HG02763 (cell line): ENCODE measurements around the gene PAX2.
"Not testable (repeated sequence)": the region's sequence is repeated elsewhere in the genome, so short reads cannot be mapped to it uniquely, and the experiment has no call there.

ENCODE experiments used
- ATAC-seq: cut with Tn5 transposase; IDR thresholded peaks from one replicate; pipeline ENCODE4 v1.9.1; 2021; ENCODE audit warnings: mild to moderate bottlenecking, moderate library complexity; ENCODE audit not compliant: unreplicated experiment

PAX2 gene

DNA sequence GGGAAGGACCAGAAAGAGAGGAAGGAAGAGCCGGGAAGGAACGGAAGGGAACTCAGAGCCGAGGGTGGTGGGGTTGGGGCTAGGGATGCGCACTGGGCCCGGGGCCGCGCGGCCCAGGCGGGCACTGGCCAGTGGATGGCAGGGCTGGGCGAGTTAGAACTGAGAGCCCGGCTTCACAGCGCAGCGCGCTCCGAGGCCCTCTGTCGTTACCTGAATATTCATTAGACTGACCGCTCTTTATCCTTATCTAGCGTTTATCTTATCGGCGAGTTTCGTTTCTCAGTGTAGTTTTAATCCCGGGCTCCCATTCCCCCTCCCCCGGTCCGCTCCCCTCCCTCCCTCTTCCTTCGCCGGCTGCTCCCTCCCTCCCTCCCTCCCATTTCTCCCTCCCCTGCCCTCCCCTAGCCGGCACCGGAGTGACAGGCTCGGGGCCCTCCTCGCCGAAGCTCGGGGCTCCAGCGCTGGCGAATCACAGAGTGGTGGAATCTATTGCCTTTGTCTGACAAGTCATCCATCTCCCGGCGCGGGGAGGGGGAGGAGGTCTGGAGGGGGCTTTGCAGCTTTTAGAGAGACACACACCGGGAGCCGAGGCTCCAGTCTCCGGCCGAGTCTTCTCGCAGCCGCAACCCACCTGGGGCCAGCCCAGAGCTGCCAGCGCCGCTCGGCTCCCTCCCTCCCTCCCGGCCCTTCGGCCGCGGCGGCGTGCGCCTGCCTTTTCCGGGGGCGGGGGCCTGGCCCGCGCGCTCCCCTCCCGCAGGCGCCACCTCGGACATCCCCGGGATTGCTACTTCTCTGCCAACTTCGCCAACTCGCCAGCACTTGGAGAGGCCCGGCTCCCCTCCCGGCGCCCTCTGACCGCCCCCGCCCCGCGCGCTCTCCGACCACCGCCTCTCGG, at the start of gene PAX2:
PAX2 (plus strand) TSS at position 596 of the 895 bp plus-strand sequence. CDS start 679 bp downstream, outside the sequence.
- ATAC-seq = no peak

DNA sequence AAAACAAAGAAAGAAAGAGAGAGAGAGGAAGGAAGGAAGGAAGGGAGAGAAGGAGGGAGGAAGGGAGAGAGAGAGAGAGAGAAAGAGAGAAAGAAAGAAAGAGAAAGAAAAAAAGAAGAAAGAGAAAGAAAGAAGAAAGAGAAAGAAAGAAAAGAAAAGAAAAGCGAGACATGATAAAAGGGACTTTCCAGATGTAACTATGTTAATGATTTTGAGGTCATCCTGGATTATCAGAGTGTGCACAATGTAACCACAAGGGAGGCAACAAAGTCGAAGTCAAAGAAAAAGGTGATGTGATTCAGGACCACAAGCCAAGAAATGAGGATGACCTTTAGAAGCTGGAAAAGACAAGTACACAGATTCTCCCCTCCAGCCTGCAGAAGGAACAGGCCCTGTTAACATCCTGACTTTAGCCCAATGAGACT, 48.9 kb upstream of the PAX2 start:
- ATAC-seq = no peak

DNA sequence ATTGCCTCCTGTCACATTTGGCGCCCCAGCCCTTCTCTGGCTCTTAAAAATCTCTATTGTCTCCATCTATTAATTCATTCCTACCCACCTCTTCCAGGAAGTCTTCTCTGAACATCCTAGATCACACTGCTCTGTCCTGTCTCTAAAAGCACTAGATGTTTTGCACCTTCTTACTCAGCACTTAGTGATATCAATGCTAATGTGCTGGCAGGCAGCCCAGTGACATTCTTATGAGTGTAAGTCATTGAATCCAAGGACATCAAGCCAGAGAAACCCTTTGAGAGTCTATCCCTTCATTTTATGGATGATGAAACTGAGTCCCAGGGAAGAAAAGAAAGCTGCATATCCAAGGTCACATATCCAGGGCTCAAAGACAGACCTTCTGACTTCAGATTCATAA, 48.3 kb upstream of the PAX2 start:
- no peak for ATAC-seq

DNA sequence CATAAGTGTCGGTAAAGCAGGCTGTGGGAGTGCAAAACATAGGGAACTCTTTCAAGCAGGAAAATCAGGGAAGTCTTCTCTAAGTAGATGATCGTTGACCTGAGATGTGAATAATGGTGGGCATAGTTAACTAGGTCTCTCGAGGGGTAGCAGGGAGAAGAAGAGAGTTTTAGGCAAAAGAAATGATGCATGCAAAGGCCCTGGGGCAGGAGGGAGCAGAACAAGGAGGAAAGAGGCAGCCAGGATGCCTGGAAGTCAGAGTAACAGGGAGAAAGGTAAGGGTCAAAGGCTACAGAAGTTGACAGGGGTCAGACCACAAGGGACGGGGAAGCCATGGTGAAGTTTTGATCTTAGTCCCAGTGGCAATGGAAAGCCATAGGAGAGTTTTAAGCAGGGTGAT, 47.8 kb upstream of the PAX2 start:
- no peak for ATAC-seq

DNA sequence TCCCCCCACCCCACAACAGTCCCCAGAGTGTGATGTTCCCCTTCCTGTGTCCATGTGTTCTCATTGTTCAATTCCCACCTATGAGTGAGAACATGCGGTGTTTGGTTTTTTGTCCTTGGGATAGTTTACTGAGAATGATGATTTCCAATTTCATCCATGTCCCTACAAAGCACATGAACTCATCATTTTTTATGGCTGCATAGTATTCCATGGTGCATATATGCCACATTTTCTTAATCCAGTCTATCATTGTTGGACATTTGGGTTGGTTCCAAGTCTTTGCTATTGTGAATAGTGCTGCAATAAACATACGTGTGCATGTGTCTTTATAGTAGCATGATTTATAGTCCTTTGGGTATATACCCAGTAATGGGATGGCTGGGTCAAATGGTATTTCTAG, 43.7 kb upstream of the PAX2 start:
- not testable (repeated sequence) for ATAC-seq

DNA sequence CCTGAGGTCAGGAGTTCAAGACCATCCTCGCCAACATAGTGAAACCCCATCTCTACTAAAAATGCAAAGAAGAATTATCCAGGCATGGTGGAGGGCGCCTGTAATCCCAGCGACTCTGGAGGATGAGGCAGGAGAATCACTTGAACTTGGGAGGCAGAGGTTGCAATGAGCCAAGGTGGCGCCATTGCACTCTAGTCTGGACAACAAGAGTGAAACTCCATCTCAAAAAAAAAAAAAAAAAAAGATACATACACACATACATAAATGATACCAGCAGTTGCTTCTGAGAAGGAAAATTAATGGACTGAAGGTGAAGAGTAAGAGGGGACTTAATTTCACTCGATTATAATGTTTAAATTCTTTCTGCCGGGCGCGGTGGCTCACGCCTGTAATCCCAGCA, 40.2 kb upstream of the PAX2 start:
- ATAC-seq = no peak

DNA sequence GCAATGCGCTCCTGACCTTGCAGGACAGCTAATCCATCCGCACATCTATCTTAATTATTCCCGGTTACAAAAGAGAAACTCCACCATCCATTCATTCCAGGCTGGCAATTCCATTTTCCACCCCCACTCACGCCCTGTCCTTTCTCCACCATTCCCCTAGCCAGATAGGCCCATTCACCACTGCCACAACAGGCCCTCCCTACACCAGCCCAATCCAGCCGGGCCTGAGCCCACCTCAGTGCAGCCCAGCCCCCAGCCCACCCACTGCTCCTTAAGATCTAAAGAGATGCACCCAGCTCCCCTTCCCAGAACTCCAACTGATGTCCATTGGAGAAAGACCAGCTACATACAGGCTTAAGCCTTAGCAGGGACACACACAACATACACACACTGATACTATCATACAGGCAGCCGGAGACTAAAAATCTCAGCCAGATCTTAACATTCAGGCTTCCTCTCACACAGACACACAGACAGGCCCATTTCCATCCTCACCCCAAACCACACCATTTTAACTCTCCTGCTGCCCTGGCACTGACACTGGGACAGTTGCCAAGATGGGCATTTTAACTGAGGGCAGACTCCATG, 38.0 kb upstream of the PAX2 start:
- ATAC-seq = no peak

DNA sequence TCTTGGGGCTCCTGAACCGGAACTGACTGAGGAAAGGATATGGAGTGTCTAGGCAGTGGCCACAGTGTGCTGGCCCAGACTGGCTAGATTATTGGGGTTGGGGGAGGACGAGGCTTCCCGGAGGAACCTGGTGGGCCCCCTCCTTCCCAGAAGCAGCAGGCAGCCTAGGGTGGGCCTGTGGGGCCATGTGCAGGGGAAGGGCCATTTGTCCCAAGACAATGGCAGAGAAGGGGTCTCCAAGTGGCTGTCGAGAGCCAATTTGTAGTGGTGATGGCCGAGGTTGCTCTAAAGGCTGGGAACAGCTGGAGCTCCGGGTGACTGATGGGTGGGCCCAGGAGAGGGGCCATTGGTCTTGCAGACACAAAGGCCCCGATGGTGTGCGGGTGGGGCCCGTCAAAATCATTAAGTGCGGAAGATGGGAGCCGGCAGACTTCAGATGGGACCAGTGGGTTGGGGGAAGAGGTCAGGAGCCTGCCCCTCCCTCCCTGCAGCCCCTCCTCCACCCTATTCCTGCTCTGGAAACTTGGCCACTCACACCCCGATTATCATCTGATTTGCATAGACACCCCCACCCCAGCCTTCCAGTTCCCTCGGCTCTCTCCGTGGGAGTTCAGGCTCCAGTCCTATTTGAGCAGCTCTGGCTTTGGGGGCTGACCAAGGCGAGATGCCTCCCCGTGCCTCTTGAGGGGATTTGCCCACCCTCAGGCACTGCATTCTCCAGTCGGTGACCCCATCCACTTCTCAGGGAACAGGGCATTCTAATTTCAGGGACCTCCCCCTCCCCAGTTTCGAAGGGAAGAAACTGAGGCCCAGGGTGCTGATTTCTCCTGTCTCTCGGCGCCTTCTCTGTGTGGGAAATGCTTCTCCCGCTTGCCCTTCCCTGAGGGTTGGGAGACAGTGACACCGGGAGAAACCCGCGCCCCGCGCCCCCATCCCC, 36.0 kb upstream of the PAX2 start:
- ATAC-seq = no peak

DNA sequence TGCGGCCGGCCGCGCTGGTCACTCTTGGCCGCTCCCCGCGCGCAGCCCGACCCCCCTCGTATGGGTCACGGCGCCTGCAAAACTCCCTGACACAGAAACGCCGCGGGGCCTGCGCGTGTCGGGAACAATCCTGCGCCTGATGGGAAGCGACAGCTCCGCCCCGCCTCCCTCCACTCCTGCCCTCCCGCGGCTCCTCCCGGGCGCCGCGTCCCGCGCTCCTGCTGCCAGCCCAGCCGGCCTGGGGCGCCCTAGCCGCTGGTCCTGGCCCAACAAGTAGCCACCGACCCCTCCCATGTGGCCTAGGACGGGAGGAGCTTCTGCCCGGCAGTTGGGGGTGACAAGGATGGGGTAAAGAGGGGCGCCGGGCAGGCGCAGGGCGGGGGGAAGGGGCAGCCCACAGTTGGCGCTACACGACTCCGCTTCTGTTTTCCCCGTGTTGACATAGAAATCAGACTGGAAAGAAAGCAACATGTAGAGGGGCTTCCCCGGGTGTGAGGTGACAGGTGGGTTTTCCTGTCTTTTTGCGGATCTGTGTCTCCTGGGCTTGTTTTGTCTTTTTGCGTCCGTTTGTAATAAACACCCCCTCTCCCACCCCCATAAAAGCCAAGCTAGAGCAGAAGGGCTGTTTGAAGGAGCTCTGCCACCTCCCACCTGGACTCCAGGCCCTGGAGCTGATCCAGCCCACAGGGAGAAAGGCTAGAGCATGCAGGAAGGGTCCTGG, 35.1 kb upstream of the PAX2 start:
- no peak for ATAC-seq

DNA sequence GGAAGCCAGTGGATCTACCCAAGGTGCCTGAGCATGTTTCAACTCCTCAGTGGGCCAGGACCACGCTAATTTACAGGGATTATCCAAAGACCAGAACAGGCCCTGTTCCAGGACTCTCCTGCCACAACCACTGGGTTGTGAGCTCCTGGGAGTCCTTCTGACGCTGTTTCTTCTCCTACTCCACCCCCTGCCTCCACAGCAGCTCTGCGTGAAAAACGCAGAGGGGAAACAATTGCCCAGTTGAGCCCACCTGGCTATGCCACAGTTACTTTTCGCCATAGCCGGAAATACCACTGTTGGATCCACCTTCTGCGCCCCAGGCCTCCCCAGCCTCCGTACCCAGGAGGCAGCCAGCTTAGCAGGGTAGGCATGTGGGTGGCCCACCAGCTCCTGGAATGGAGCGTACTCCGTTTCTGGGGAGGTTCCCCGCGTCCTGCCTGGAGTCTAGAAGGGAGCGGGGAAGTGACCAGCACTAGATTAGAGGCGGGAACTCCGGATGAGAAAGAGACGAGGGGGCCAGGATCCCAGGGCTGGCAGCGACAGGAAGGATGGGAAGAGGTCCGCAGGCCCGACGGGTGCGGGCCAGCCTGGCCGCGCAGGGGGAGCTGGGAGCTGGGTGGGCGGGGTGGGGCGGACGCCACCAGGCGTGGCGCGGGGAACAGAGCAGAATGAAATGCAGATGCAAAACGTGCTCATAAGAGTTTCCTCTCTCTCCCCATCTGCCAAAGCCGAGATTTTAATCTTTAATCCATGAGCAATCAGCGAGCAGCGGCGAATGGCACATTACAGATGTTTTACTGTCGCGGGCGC, 32.1 kb upstream of the PAX2 start:
- ATAC-seq = no peak

DNA sequence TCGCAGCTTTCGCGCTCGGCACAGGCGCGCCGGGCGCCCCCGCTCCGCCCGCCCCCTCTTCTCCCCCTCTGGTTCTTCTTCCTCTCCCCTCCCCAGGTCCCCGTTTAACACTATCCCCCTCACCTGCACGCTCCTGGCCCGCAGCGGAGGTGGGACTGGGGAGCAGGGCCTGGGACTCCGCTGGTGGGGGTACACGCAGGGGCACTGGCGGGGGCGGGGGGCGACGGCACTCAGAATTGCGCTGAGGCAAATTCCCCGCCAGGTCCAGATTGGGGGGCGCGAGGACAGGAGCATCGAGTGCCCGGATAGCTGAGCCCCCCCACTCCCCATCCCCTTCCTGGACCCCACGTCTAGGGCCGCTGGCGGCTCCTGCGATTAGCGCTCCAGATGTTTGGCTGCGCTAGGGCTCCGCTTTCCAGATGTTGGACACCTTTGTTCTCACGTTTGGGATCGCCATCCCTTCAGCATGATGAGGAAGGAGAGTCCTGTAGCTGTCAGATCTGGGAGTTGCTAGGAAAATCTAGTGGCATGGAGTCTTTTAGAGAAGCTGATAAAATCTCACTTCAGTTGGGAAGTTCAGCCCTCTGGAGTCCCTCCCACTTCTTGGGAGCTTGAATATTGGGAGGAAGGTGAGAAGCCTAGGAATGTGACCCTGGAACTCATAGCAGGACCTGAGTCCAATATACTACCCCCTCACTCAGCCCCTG, 31.4 kb upstream of the PAX2 start:
- ATAC-seq = no peak

DNA sequence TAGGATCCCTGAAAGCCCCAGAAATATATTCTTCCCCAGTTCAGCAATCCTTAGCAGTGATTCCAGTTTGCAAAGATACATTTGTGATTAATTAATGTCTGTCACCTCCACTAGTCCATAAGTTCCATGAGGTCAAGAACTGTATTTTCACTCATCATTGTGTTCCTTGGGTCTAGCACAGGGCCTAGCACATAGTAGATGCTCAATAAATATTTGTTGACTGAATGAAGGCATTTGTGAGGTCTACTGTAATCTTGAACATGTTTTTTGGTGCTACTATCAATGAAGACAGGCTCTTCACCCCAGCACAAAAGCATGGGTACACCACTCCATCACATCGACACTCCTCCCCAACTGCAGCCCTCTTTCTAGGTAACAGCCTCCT, 30.8 kb upstream of the PAX2 start:
- ATAC-seq = no peak

DNA sequence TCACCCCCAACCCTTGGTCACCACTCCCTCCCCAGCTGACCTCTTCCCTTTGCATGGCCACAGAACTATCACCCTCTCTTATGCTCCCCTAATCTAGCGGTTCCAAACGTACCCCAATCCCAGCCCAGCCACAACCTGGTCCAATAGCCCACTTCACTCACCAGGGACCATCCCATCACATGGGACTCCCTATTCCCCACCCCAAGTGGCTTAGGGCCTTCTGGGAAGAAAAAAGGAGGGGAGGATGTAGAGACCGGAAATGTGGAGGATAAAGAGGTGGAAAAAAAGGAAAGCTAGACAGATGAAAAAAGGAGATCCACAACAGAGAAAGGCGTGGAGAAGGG, 30.3 kb upstream of the PAX2 start:
- ATAC-seq = no peak

DNA sequence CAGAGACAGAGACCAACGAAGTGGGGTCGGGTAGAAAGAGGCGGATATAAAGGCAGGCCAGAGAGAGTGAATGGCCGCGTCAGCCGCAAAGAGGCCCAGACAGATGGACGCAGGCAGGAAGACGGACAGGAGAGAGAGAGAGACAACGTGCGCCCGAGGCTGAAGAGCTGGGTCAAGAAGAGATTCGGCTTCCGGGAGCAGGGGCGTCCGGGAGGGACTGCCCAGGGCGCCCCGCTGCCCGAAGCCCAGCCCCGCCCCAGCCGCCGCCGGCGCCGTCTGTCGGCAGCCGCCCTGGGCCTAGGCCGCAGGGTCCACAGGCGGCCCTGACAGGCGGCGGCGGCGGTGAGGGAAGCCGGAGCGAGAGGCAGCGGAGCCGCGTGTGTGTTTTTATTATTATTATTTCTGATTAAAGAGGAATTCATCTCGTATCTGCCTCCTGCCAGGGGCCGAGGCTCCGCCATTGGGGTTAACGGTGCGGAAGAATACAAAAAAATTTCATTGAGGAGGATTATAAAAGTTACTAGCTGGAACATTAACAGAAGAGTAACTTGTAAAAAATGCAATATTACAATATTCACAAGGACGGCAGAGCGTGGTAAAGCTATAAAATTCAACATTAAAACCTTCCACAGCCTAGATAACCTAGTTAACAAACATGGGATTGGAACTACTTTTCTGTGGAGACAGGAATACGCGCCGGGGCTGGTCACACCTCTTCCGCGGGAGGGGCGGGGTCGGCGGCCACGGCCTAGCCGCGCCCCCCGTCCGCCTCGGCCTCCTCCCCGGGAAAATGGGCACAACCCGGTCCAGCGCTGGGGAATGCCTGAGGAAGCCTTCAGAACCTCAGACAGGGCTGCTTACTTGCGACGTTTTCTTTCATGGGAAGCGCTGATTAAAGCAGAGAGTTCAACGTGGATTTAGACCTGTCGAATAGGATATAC, 29.7 kb upstream of the PAX2 start:
- no peak for ATAC-seq

DNA sequence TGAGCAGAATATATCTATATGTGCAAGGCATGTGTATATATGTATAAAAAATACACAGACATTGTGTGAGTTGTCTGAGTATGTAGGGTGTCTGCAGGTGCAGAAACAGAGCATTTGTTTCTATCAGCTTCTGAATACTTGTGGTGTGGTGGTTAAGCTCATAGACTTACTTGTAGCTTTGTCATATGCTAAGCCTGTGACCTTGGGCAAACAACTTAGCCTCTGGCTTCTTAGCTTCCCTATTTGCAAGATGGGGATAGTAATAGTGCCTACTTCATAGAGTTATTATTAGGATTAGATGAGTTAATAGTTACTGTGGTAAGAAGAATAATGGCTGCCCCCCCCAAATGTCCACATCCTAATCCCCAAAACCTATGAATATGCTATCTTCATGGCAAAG, 28.2 kb upstream of the PAX2 start:
- no peak for ATAC-seq

DNA sequence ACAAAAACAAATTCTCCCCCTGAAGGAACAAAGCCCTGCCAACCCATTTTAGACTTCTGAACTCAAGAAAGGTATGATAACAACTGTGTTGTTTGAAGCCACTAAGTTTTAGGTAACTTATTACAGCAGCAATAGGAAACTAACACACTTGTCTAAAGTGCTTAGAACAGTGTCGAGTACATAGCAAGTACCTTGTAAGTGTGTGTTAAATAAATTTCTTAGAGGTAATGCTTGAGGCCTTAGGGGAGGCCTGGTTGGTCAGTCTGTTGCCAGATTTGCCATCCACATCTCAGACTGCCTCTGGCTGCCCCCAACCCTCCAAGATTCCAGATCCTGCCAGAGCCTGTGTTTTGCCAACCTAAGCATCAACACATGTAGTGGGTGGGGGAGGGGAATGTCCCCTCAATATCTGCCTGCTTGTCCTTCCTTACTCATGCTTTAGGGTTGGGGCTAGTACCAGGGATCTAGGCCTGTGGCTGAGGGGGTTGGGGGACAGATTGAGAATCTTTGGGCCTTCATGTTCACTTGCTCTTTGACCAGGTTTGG, 27.1 kb upstream of the PAX2 start:
- no peak for ATAC-seq

DNA sequence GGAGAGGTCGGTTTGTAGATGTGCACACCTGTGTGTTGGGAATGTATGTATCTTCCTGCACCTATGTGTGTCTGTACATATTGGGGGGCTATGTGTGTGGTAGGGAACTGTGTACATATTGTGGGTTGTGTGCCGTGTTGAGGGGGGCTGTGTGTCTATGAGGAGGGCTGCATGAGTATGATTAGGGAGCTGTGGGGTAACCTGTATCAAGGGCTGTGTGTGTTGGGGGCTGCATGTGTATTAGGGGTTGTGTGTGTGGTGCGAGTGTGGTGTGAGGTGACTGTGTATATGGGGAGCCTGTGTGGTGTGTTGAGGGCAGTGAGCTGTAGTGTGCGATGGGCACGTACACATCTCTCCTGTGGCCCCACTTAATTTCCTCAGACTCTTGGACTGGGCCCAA, 22.2 kb upstream of the PAX2 start:
- ATAC-seq = no peak
